Gastroesophageal sphincter (tissue), 4 donors: Measurements from ENCODE around the gene LRCH3. TPM values are rescaled to one million over a fixed set of nuclear protein-coding genes. Genes with fewer than 3 reads are reported as not detected.
A peak's percentile ranks its signal among the peaks of the same experiment; 100 is the strongest.

Experiments
- ATAC-seq: fragments of 150-250 bp; one replicate; pipeline ENCODE4 v1.9.1; 2016; ENCODE audit warnings: mild to moderate bottlenecking, moderate library complexity
- H3K27ac ChIP-seq, 4 donors: fragments of 200-600 bp; sonication (generic) in 3 of 4; 1 replicate in 3 of 4; 2 replicates in 1 of 4; pipeline ENCODE4 v1.5.1; 2016 to 2019
- H3K27me3 ChIP-seq: fragments of 200-600 bp; sonication (generic); one replicate; pipeline ENCODE4 v1.5.1; 2019
- H3K36me3 ChIP-seq, 2 donors: fragments of 200-600 bp; sonication (generic); one replicate each; pipeline ENCODE4 v1.5.1; 2019; ENCODE audit warnings: control low read depth in 1 of 2
- H3K4me1 ChIP-seq, 3 donors: fragments of 200-600 bp; sonication (generic); 1 replicate in 2 of 3; 2 replicates in 1 of 3; pipeline ENCODE4 v1.5.1; 2016 to 2019; ENCODE audit warnings: control low read depth in 2 of 3
- H3K4me3 ChIP-seq, 2 donors: fragments of 200-600 bp; sonication (generic); one replicate each; pipeline ENCODE4 v1.5.1; 2019; ENCODE audit warnings: mild to moderate bottlenecking in 1 of 2, moderate library complexity in 1 of 2
- H3K9me3 ChIP-seq, 3 donors: fragments of 200-600 bp; sonication (generic); one replicate each; pipeline ENCODE4 v1.5.1; 2017 to 2019; ENCODE audit warnings: control low read depth in 2 of 3
- EP300 ChIP-seq: sonication (generic); formaldehyde crosslinking; IDR thresholded peaks from one replicate; pipeline ENCODE4 v1.6.1; 2017; ENCODE audit warnings: antibody characterized with exemption, mild to moderate bottlenecking
- POLR2A ChIP-seq, 2 donors: fragments of 450-650 bp; IDR thresholded peaks; one replicate each; pipeline ENCODE4 v1.6.1; 2017; ENCODE audit warnings: antibody characterized with exemption in 2 of 2, mild to moderate bottlenecking in 2 of 2, moderate library complexity in 1 of 2
- POLR2AphosphoS5 ChIP-seq: sonication (generic); formaldehyde crosslinking; IDR thresholded peaks from one replicate; pipeline ENCODE4 v1.6.1; 2017; ENCODE audit warnings: antibody characterized with exemption
- WGBS, 2 donors: methylation state at CpG; one replicate each; pipeline ENCODE4 v1.1.5; 2018; ENCODE audit warnings: low coverage in 1 of 2; 5-methylcytosine and 5-hydroxymethylcytosine counted together
- total RNA-seq, 4 donors: library from RNA; depleted of rRNA; stranded (reverse); fragments of >200 nt; gene quantifications; one replicate each; pipeline ENCODE4 v1.1.0, GENCODE V29; 2016
- TF ChIP-seq, protein P1 (sequence below), 4 experiments: fragments of 200-600 bp in 2 of 4; fragments of 450-650 bp in 2 of 4; sonication (generic) in 1 of 4; IDR thresholded peaks; one replicate each; pipeline ENCODE4 v1.5.1; 2017 to 2019; ENCODE audit warnings: antibody characterized with exemption in 4 of 4, mild to moderate bottlenecking in 2 of 4, moderate library complexity in 2 of 4

LRCH3 gene
- total RNA-seq, 4 donors from 2014 or later: 39.0 to 158 (median 69.6) TPM

DNA sequence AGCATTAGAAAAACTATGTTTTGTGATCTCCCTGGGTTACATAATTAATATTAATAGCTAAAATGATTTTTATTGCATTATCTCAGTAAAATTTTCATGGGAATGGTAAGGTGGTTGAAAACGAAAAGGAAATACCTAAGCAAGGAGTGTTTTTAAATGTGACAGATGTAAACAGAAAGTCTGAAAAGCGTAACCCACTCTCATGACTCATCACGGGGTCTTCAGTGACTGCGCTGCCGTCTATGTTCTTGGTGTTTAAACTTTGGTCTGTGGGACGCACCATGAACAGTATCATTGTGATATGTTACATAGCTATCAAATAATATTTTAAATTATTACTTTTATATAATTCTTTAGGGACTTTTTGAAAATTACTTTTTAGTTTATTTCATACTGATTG is 19.8 kb downstream of the LRCH3 start:
- WGBS, 2 donors: 68 to 82% methylated on average over 6 of the region's 6 CpGs
- Histone ChIP-seq H3K9me3 (no peaks in the 10 kb centered on the region), H3K27ac (peak overlapping the region in 2 of 4 donors; percentile 74 to 76), H3K27me3 (no peaks in the 10 kb centered on the region), H3K36me3 (no peaks in the 10 kb centered on the region), H3K4me3 (no peak overlapping the region), H3K4me1 (peaks cover 8 to 63% (median 16%) of the 10 kb centered on the region in 3 donors)
- ATAC-seq: no peak
- TF ChIP-seq EP300 (no peak), POLR2A (IDR thresholded peaks at IDR 0.05) (no peak), POLR2AphosphoS5 (no peak)
- TF ChIP-seq, protein P1, sequence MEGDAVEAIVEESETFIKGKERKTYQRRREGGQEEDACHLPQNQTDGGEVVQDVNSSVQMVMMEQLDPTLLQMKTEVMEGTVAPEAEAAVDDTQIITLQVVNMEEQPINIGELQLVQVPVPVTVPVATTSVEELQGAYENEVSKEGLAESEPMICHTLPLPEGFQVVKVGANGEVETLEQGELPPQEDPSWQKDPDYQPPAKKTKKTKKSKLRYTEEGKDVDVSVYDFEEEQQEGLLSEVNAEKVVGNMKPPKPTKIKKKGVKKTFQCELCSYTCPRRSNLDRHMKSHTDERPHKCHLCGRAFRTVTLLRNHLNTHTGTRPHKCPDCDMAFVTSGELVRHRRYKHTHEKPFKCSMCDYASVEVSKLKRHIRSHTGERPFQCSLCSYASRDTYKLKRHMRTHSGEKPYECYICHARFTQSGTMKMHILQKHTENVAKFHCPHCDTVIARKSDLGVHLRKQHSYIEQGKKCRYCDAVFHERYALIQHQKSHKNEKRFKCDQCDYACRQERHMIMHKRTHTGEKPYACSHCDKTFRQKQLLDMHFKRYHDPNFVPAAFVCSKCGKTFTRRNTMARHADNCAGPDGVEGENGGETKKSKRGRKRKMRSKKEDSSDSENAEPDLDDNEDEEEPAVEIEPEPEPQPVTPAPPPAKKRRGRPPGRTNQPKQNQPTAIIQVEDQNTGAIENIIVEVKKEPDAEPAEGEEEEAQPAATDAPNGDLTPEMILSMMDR (IDR thresholded peaks at IDR 0.05): no peak

GRCh38 chr3:197811343-197811742 is 20.3 kb downstream of the LRCH3 start:
- H3K4me1 ChIP-seq: peaks cover 8 to 67% (median 16%) of the 10 kb centered on the region in 3 donors
- no peak overlapping the region for H3K4me3 ChIP-seq
- TF ChIP-seq POLR2A (IDR thresholded peaks at IDR 0.05) (no peak), POLR2AphosphoS5 (peak; percentile 85)
- H3K9me3 ChIP-seq: no peaks in the 10 kb centered on the region
- H3K27me3 ChIP-seq: no peaks in the 10 kb centered on the region
- H3K27ac ChIP-seq: peak overlapping the region; percentile 29 to 76 (median 61)
- H3K36me3 ChIP-seq: no peaks in the 10 kb centered on the region
- 64 to 68% methylated on average over 3 of the region's 3 CpGs for WGBS, 2 donors
- ATAC-seq: peak; percentile 88

GRCh38 chr3:197814372-197814771 is 23.3 kb downstream of the LRCH3 start:
- H3K4me3 ChIP-seq: no peak overlapping the region
- no peaks in the 10 kb centered on the region for H3K9me3 ChIP-seq
- H3K36me3 ChIP-seq: no peaks in the 10 kb centered on the region
- H3K27ac ChIP-seq: no peak overlapping the region
- 94 to 95% methylated on average over 2 to 4 of the region's 4 CpGs for WGBS, 2 donors
- peaks cover 5 to 54% (median 9%) of the 10 kb centered on the region in 3 donors for H3K4me1 ChIP-seq
- H3K27me3 ChIP-seq: no peaks in the 10 kb centered on the region
- TF ChIP-seq POLR2AphosphoS5 (no peak), POLR2A (IDR thresholded peaks at IDR 0.05) (no peak), EP300 (no peak)
- TF ChIP-seq, protein P1 (IDR thresholded peaks at IDR 0.05): no peak
- no peak for ATAC-seq

DNA sequence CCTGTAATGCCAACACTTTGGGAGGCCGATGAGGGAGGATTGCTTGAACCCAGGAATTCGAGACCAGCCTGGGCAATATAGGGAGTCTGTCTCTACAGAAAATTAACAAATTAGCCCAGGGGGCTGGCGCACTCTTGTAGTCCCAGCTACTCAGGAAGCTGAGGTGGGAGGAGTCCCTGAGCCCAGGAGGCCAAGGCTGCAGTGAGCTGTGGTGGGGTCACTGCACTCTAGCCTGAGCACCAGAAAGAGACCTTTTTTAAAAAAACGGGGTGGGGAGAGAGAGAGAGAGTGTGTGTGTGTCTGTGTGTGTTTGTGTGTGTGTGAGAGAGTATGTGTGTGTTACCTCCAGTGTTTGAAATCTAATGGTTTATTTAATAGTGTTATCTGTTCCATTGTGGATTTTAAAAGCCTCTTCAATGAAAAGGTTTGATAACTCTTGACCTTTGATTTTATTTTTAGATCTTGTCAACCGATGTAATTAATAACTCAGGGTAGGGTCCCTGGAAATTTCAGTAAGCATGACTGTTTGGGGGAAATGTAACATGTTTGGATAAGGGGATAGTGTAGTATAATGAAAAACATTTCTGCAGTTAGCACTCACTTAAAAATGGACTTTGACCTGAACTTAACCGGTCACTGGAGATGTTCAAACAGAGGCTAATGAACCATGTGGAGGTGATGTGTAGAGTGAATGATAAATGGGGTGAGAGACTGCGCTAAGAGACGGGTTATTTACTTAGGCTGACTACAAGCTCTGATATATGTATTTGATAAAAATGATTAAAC is 29.7 kb downstream of the LRCH3 start:
- 62% methylated on average over 8 of the region's 8 CpGs for WGBS, 2 donors

GRCh38 chr3:197829397-197830045 is 38.5 kb downstream of the LRCH3 start:
- 93 to 97% methylated on average over 2 to 3 of the region's 3 CpGs for WGBS, 2 donors
- Histone ChIP-seq H3K4me1 (peaks cover 0 to 7% (median 0%) of the 10 kb centered on the region in 3 donors), H3K4me3 (no peak overlapping the region), H3K9me3 (no peaks in the 10 kb centered on the region), H3K36me3 (peaks cover 3 to 82% of the 10 kb centered on the region in 2 donors), H3K27ac (no peak overlapping the region), H3K27me3 (no peaks in the 10 kb centered on the region)
- ATAC-seq: no peak
- TF ChIP-seq, protein P1 (IDR thresholded peaks at IDR 0.05): no peak
- no peak for TF ChIP-seq POLR2AphosphoS5
- no peak for TF ChIP-seq EP300
- no peak for TF ChIP-seq POLR2A (IDR thresholded peaks at IDR 0.05)

More for the DNA sequence above, 29.7 kb downstream of the LRCH3 start:
- Histone ChIP-seq H3K4me1 (peaks cover 0 to 58% (median 0%) of the 10 kb centered on the region in 3 donors), H3K36me3 (peaks cover 0 to 19% of the 10 kb centered on the region in 2 donors), H3K9me3 (no peaks in the 10 kb centered on the region), H3K27ac (no peak overlapping the region), H3K27me3 (no peaks in the 10 kb centered on the region), H3K4me3 (no peak overlapping the region)
- no peak for ATAC-seq
- TF ChIP-seq POLR2AphosphoS5: no peak
- TF ChIP-seq POLR2A (IDR thresholded peaks at IDR 0.05): no peak
- no peak for TF ChIP-seq EP300
- TF ChIP-seq, protein P1 (IDR thresholded peaks at IDR 0.05): no peak
